ENCODE measurements around the gene PTPRT.

PTPRT gene

GRCh38 chr20:42963796-42964195, 225.9 kb downstream of the PTPRT start:
- Histone ChIP-seq H3K4me1 (ENCODE audit: control insufficient read depth in 1 of 2, insufficient read depth in 2 of 2, low read length in 2 of 2) (peaks cover 0 to under 1% of the 10 kb centered on the region in 2 donors), H3K4me3 (ENCODE audit: low read depth in 1 of 2, low read length in 2 of 2) (no peak overlapping the region), H3K27me3 (ENCODE audit: control insufficient read depth in 1 of 2, insufficient read depth in 2 of 2, low read length in 2 of 2) (no peaks in the 10 kb centered on the region), H3K9ac (ENCODE audit: low read depth in 1 of 2, low read length in 2 of 2) (no peak overlapping the region), H3K27ac (ENCODE audit: low read depth, low read length) (no peak overlapping the region), H3K9me3 (ENCODE audit: control insufficient read depth in 1 of 2, low read length in 2 of 2) (peaks cover 0 to 2% of the 10 kb centered on the region in 2 donors), H3K36me3 (ENCODE audit: control insufficient read depth in 1 of 2, insufficient read depth in 2 of 2, low read length in 2 of 2) (no peaks in the 10 kb centered on the region)

- Histone ChIP-seq H3K4me1 (ENCODE audit: control insufficient read depth in 1 of 2, insufficient read depth in 2 of 2, low read length in 2 of 2) (peaks cover 6 to 16% of the 10 kb centered on the region in 2 donors), H3K27ac (ENCODE audit: low read depth, low read length) (no peak overlapping the region)
These were observed 227.9 kb downstream of the PTPRT start for GRCh38 chr20:42961771-42962170.

GRCh38 chr20:42959996-42960395, 229.7 kb downstream of the PTPRT start:
- Histone ChIP-seq H3K27ac (ENCODE audit: low read depth, low read length) (no peak overlapping the region), H3K9ac (ENCODE audit: low read depth in 1 of 2, low read length in 2 of 2) (no peak overlapping the region), H3K4me1 (ENCODE audit: control insufficient read depth in 1 of 2, insufficient read depth in 2 of 2, low read length in 2 of 2) (peaks cover 9 to 20% of the 10 kb centered on the region in 2 donors), H3K4me3 (ENCODE audit: low read depth in 1 of 2, low read length in 2 of 2) (no peak overlapping the region), H3K27me3 (ENCODE audit: control insufficient read depth in 1 of 2, insufficient read depth in 2 of 2, low read length in 2 of 2) (no peaks in the 10 kb centered on the region), H3K36me3 (ENCODE audit: control insufficient read depth in 1 of 2, insufficient read depth in 2 of 2, low read length in 2 of 2) (no peaks in the 10 kb centered on the region), H3K9me3 (ENCODE audit: control insufficient read depth in 1 of 2, low read length in 2 of 2) (peaks cover 2 to 7% of the 10 kb centered on the region in 2 donors)

More at GRCh38 chr20:42961771-42962170, 227.9 kb downstream of the PTPRT start:
- no peaks in the 10 kb centered on the region for H3K27me3 ChIP-seq (ENCODE audit: control insufficient read depth in 1 of 2, insufficient read depth in 2 of 2, low read length in 2 of 2)
- H3K9ac ChIP-seq (ENCODE audit: low read depth in 1 of 2, low read length in 2 of 2): no peak overlapping the region
- no peak overlapping the region for H3K4me3 ChIP-seq (ENCODE audit: low read depth in 1 of 2, low read length in 2 of 2)
- H3K9me3 ChIP-seq (ENCODE audit: control insufficient read depth in 1 of 2, low read length in 2 of 2): peaks cover 0 to 2% of the 10 kb centered on the region in 2 donors
- H3K36me3 ChIP-seq (ENCODE audit: control insufficient read depth in 1 of 2, insufficient read depth in 2 of 2, low read length in 2 of 2): no peaks in the 10 kb centered on the region

- peaks cover 2 to 7% of the 10 kb centered on the region in 2 donors for H3K9me3 ChIP-seq (ENCODE audit: control insufficient read depth in 1 of 2, low read length in 2 of 2)
- peaks cover 9 to 20% of the 10 kb centered on the region in 2 donors for H3K4me1 ChIP-seq (ENCODE audit: control insufficient read depth in 1 of 2, insufficient read depth in 2 of 2, low read length in 2 of 2)
- no peak overlapping the region for H3K4me3 ChIP-seq (ENCODE audit: low read depth in 1 of 2, low read length in 2 of 2)
- H3K36me3 ChIP-seq (ENCODE audit: control insufficient read depth in 1 of 2, insufficient read depth in 2 of 2, low read length in 2 of 2): no peaks in the 10 kb centered on the region
- no peaks in the 10 kb centered on the region for H3K27me3 ChIP-seq (ENCODE audit: control insufficient read depth in 1 of 2, insufficient read depth in 2 of 2, low read length in 2 of 2)
- H3K9ac ChIP-seq (ENCODE audit: low read depth in 1 of 2, low read length in 2 of 2): no peak overlapping the region
- H3K27ac ChIP-seq (ENCODE audit: low read depth, low read length): no peak overlapping the region
These were observed 231.2 kb downstream of the PTPRT start for GRCh38 chr20:42958367-42959069.

- Histone ChIP-seq H3K4me3 (ENCODE audit: low read depth in 1 of 2, low read length in 2 of 2) (peak overlapping the region; percentile 16 to 17), H3K27ac (ENCODE audit: low read depth, low read length) (peak overlapping the region; percentile 60), H3K4me1 (ENCODE audit: control insufficient read depth in 1 of 2, insufficient read depth in 2 of 2, low read length in 2 of 2) (peaks cover 9 to 20% of the 10 kb centered on the region in 2 donors), H3K27me3 (ENCODE audit: control insufficient read depth in 1 of 2, insufficient read depth in 2 of 2, low read length in 2 of 2) (no peaks in the 10 kb centered on the region), H3K9me3 (ENCODE audit: control insufficient read depth in 1 of 2, low read length in 2 of 2) (peaks cover 2 to 7% of the 10 kb centered on the region in 2 donors), H3K9ac (ENCODE audit: low read depth in 1 of 2, low read length in 2 of 2) (peak overlapping the region in 1 of 2 donors; percentile 50), H3K36me3 (ENCODE audit: control insufficient read depth in 1 of 2, insufficient read depth in 2 of 2, low read length in 2 of 2) (no peaks in the 10 kb centered on the region)
These were observed 232.0 kb downstream of the PTPRT start for GRCh38 chr20:42957704-42958095.

GRCh38 chr20:42957018-42957703, 232.5 kb downstream of the PTPRT start:
- peak overlapping the region in 1 of 2 donors; percentile 50 for H3K9ac ChIP-seq (ENCODE audit: low read depth in 1 of 2, low read length in 2 of 2)
- H3K36me3 ChIP-seq (ENCODE audit: control insufficient read depth in 1 of 2, insufficient read depth in 2 of 2, low read length in 2 of 2): no peaks in the 10 kb centered on the region
- H3K4me3 ChIP-seq (ENCODE audit: low read depth in 1 of 2, low read length in 2 of 2): peak overlapping the region; percentile 16 to 17
- peaks cover 9 to 20% of the 10 kb centered on the region in 2 donors for H3K4me1 ChIP-seq (ENCODE audit: control insufficient read depth in 1 of 2, insufficient read depth in 2 of 2, low read length in 2 of 2)
- peaks cover 2 to 7% of the 10 kb centered on the region in 2 donors for H3K9me3 ChIP-seq (ENCODE audit: control insufficient read depth in 1 of 2, low read length in 2 of 2)
- no peaks in the 10 kb centered on the region for H3K27me3 ChIP-seq (ENCODE audit: control insufficient read depth in 1 of 2, insufficient read depth in 2 of 2, low read length in 2 of 2)
- peak overlapping the region; percentile 60 for H3K27ac ChIP-seq (ENCODE audit: low read depth, low read length)

- H3K27ac ChIP-seq (ENCODE audit: low read depth, low read length): no peak overlapping the region
- H3K4me3 ChIP-seq (ENCODE audit: low read depth in 1 of 2, low read length in 2 of 2): no peak overlapping the region
- peaks cover 0 to 7% of the 10 kb centered on the region in 2 donors for H3K9me3 ChIP-seq (ENCODE audit: control insufficient read depth in 1 of 2, low read length in 2 of 2)
These were observed 234.0 kb downstream of the PTPRT start for GRCh38 chr20:42955713-42956112.

GRCh38 chr20:42954951-42955350, 234.8 kb downstream of the PTPRT start:
- H3K4me1 ChIP-seq (ENCODE audit: control insufficient read depth in 1 of 2, insufficient read depth in 2 of 2, low read length in 2 of 2): peaks cover 9 to 23% of the 10 kb centered on the region in 2 donors
- no peaks in the 10 kb centered on the region for H3K36me3 ChIP-seq (ENCODE audit: control insufficient read depth in 1 of 2, insufficient read depth in 2 of 2, low read length in 2 of 2)

More at GRCh38 chr20:42955713-42956112, 234.0 kb downstream of the PTPRT start:
- Histone ChIP-seq H3K27me3 (ENCODE audit: control insufficient read depth in 1 of 2, insufficient read depth in 2 of 2, low read length in 2 of 2) (no peaks in the 10 kb centered on the region), H3K4me1 (ENCODE audit: control insufficient read depth in 1 of 2, insufficient read depth in 2 of 2, low read length in 2 of 2) (peaks cover 9 to 20% of the 10 kb centered on the region in 2 donors), H3K36me3 (ENCODE audit: control insufficient read depth in 1 of 2, insufficient read depth in 2 of 2, low read length in 2 of 2) (no peaks in the 10 kb centered on the region), H3K9ac (ENCODE audit: low read depth in 1 of 2, low read length in 2 of 2) (no peak overlapping the region)

GRCh38 chr20:42949950-42950349, 239.8 kb downstream of the PTPRT start:
- Histone ChIP-seq H3K4me3 (ENCODE audit: low read depth in 1 of 2, low read length in 2 of 2) (no peak overlapping the region), H3K27me3 (ENCODE audit: control insufficient read depth in 1 of 2, insufficient read depth in 2 of 2, low read length in 2 of 2) (no peaks in the 10 kb centered on the region), H3K36me3 (ENCODE audit: control insufficient read depth in 1 of 2, insufficient read depth in 2 of 2, low read length in 2 of 2) (no peaks in the 10 kb centered on the region), H3K27ac (ENCODE audit: low read depth, low read length) (no peak overlapping the region), H3K9me3 (ENCODE audit: control insufficient read depth in 1 of 2, low read length in 2 of 2) (peaks cover 0 to 6% of the 10 kb centered on the region in 2 donors), H3K4me1 (ENCODE audit: control insufficient read depth in 1 of 2, insufficient read depth in 2 of 2, low read length in 2 of 2) (peaks cover 0 to 4% of the 10 kb centered on the region in 2 donors), H3K9ac (ENCODE audit: low read depth in 1 of 2, low read length in 2 of 2) (no peak overlapping the region)

More at GRCh38 chr20:42954951-42955350, 234.8 kb downstream of the PTPRT start:
- Histone ChIP-seq H3K9me3 (ENCODE audit: control insufficient read depth in 1 of 2, low read length in 2 of 2) (peaks cover 0 to 7% of the 10 kb centered on the region in 2 donors), H3K9ac (ENCODE audit: low read depth in 1 of 2, low read length in 2 of 2) (no peak overlapping the region), H3K4me3 (ENCODE audit: low read depth in 1 of 2, low read length in 2 of 2) (no peak overlapping the region), H3K27me3 (ENCODE audit: control insufficient read depth in 1 of 2, insufficient read depth in 2 of 2, low read length in 2 of 2) (no peaks in the 10 kb centered on the region), H3K27ac (ENCODE audit: low read depth, low read length) (no peak overlapping the region)

Data from duodenal mucosa (tissue), 2 donors.